Esophagus muscularis mucosa (tissue), 3 donors: ENCODE results near the gene TEAD3.
"Not testable (repeated sequence)": the region's sequence is repeated elsewhere in the genome, so short reads cannot be mapped to it uniquely, and the experiment has no call there.

Experiments used
- CTCF ChIP-seq, 3 experiments: fragments of 200-600 bp in 2 of 3; fragments of 450-650 bp in 1 of 3; sonication (generic) in 2 of 3; IDR thresholded peaks; one replicate each; pipeline ENCODE4 v1.5.1; 2017 to 2019; ENCODE audit warnings: antibody characterized with exemption in 3 of 3, mild to moderate bottlenecking in 2 of 3, moderate library complexity in 1 of 3
- POLR2A ChIP-seq: fragments of 450-650 bp; IDR thresholded peaks from one replicate; pipeline ENCODE4 v1.6.1; 2017; ENCODE audit warnings: antibody characterized with exemption, moderate library complexity, mild to moderate bottlenecking, low read depth

- TF ChIP-seq CTCF (IDR thresholded peaks at IDR 0.05); POLR2A: not testable (repeated sequence)
These were observed 21.1 kb upstream of the TEAD3 start for GRCh38 chr6:35517978-35518377.
